Panc1 (cell line): ENCODE measurements around the gene FAM184B. TPM values are rescaled to one million over a fixed set of nuclear protein-coding genes. Genes with fewer than 3 reads are reported as not detected.

Source experiments
- ATAC-seq: fragments of 200-7000 bp; cut with Tn5 transposase; 2 replicates; pipeline ENCODE4 v1.9.1; 2020; ENCODE audit warnings: mild to moderate bottlenecking, moderate library complexity
- BruUV-seq: library from RNA; stranded (reverse); fragments of 400-500 nt; replicated peaks from 2 replicates; lab custom pipeline; 2021; lab: Mats Ljungman, UMichigan
- CTCF ChIA-PET: fragments of 300-600 bp; sonication (Branson Sonifier 250); formaldehyde crosslinking; loops from one replicate; lab custom pipeline; 2022; ENCODE audit warnings: antibody characterized with exemption; lab: Charles Lee
- POLR2A ChIA-PET: fragments of 300-600 bp; sonication (Branson Sonifier 250); formaldehyde crosslinking; loops from one replicate; lab custom pipeline; 2022; ENCODE audit warnings: antibody characterized with exemption; lab: Charles Lee
- DNase-seq: peaks from one replicate; pipeline ENCODE4 v3.0.0-alpha.2; 2010; ENCODE audit warnings: low read depth, low spot score
- H3K27ac ChIP-seq: 2 replicates; pipeline ENCODE4 v1.5.1; 2011; ENCODE audit warnings: mild to moderate bottlenecking, low read length, inconsistent platforms
- H3K27me3 ChIP-seq: fragments of 200-500 bp; sonication (Bioruptor generic); 2 replicates; pipeline ENCODE4 v1.6.0; 2014; ENCODE audit warnings: low read length, inconsistent platforms; ENCODE audit not compliant: control insufficient read depth, insufficient read depth
- H3K36me3 ChIP-seq: fragments of 200-500 bp; sonication (Bioruptor generic); 2 replicates; pipeline ENCODE4 v1.5.1; 2014; ENCODE audit warnings: inconsistent platforms, mild to moderate bottlenecking, low read length, moderate library complexity; ENCODE audit not compliant: control insufficient read depth, insufficient read depth
- H3K4me1 ChIP-seq: 2 replicates; pipeline ENCODE4 v1.5.1; 2011; ENCODE audit warnings: inconsistent platforms, mild to moderate bottlenecking, low read length, moderate library complexity; ENCODE audit not compliant: control insufficient read depth, insufficient read depth
- H3K4me3 ChIP-seq, 2 experiments: 2 replicates each; pipeline ENCODE4 v1.5.1; 2011 to 2012; ENCODE audit warnings: low read depth in 2 of 2, low read length in 2 of 2, mild to moderate bottlenecking in 2 of 2, inconsistent platforms in 1 of 2, moderate library complexity in 1 of 2
- H3K9me3 ChIP-seq: fragments of 200-500 bp; sonication (Bioruptor generic); 2 replicates; pipeline ENCODE4 v1.5.1; 2014; ENCODE audit warnings: low read depth, mild to moderate bottlenecking, inconsistent platforms, low read length, moderate library complexity; ENCODE audit not compliant: control insufficient read depth, insufficient read depth
- CTCF ChIP-seq: fragments of 450-650 bp; IDR thresholded peaks from 2 replicates; pipeline ENCODE4 v1.5.1; 2017; ENCODE audit warnings: mild to moderate bottlenecking
- POLR2AphosphoS5 ChIP-seq: IDR thresholded peaks from 2 replicates; pipeline ENCODE4 v1.6.1; 2012; ENCODE audit warnings: mild to moderate bottlenecking, low read depth, low read length, moderate library complexity
- SIN3A ChIP-seq: IDR thresholded peaks from 2 replicates; pipeline ENCODE4 v1.6.1; 2012; ENCODE audit warnings: low read depth, mild to moderate bottlenecking, low read length, moderate library complexity, borderline replicate concordance; ENCODE audit not compliant: insufficient read depth
- TCF7L2 ChIP-seq: IDR thresholded peaks from 2 replicates; pipeline ENCODE4 v1.6.1; 2011; ENCODE audit warnings: mild to moderate bottlenecking, low read depth, low read length, inconsistent platforms
- in situ Hi-C: cut with HindIII; loops from 2 replicates; pipeline ENCODE4 v1.10.0; 2016; ENCODE audit warnings: low sequenced_read_pairs, low pct_unique_long_range_greater_than_20kb
- intact Hi-C: fragments of 100-400 bp; cut with micrococcal nuclease; formaldehyde crosslinking; loops from one replicate; pipeline ENCODE4 v1.10.0; 2022; ENCODE audit not compliant: unreplicated experiment
- total RNA-seq: library from RNA; stranded (reverse); gene quantifications from one replicate; pipeline ENCODE4 v1.2.1, GENCODE V29; 2021; ENCODE audit not compliant: unreplicated experiment
- TF ChIP-seq, protein P1 (sequence below), 2 experiments: IDR thresholded peaks; 2 replicates each; pipeline ENCODE4 v1.6.1; 2011 to 2012; ENCODE audit warnings: low read depth in 2 of 2, control low read depth in 1 of 2, low read length in 1 of 2, mild to moderate bottlenecking in 1 of 2, moderate library complexity in 1 of 2; ENCODE audit not compliant: insufficient read depth in 1 of 2

FAM184B gene
- total RNA-seq, 1 experiment from 2014 or later, result 0.03 TPM

GRCh38 chr4:17618926-17619325, 162.5 kb downstream of the FAM184B start:
- Histone ChIP-seq H3K4me3 (no peak overlapping the region), H3K4me1 (no peaks in the 10 kb centered on the region), H3K36me3 (peaks cover 22% of the 10 kb centered on the region), H3K27ac (no peak overlapping the region), H3K9me3 (no peaks in the 10 kb centered on the region), H3K27me3 (no peaks in the 10 kb centered on the region)
- ATAC-seq (no peak), DNase-seq (no peak)
- in situ Hi-C loops (no loop called here), intact Hi-C loops (no loop called here)
- no TSS peak for BruUV-seq
- ChIA-PET POLR2A (no interaction called here), CTCF (no interaction called here)
- no peak for TF ChIP-seq SIN3A
- TF ChIP-seq, protein P1, sequence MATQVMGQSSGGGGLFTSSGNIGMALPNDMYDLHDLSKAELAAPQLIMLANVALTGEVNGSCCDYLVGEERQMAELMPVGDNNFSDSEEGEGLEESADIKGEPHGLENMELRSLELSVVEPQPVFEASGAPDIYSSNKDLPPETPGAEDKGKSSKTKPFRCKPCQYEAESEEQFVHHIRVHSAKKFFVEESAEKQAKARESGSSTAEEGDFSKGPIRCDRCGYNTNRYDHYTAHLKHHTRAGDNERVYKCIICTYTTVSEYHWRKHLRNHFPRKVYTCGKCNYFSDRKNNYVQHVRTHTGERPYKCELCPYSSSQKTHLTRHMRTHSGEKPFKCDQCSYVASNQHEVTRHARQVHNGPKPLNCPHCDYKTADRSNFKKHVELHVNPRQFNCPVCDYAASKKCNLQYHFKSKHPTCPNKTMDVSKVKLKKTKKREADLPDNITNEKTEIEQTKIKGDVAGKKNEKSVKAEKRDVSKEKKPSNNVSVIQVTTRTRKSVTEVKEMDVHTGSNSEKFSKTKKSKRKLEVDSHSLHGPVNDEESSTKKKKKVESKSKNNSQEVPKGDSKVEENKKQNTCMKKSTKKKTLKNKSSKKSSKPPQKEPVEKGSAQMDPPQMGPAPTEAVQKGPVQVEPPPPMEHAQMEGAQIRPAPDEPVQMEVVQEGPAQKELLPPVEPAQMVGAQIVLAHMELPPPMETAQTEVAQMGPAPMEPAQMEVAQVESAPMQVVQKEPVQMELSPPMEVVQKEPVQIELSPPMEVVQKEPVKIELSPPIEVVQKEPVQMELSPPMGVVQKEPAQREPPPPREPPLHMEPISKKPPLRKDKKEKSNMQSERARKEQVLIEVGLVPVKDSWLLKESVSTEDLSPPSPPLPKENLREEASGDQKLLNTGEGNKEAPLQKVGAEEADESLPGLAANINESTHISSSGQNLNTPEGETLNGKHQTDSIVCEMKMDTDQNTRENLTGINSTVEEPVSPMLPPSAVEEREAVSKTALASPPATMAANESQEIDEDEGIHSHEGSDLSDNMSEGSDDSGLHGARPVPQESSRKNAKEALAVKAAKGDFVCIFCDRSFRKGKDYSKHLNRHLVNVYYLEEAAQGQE (IDR thresholded peaks at IDR 0.05; ENCODE audit: insufficient read depth in 1 of 2, low read depth in 2 of 2, low read length in 1 of 2), result no peak

DNA sequence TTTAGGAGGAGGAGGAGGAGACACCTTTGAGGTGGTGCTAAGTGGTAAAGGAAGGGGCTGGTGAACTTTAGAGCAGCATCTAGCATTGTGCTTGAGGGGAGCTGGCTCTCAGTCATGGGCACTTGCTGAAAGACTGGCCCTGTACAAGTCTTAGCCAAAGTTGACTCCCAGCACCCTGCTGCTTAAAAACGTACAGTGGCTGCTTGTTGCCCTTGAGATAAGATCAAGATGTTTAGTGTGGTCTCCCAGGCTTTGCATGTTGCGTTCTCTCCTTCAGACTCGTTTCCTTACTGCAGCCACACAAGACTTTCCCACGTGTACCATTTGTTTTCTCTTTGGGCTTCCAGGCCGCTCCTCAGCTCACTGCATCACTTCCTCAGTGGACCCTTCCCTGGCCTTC, 165.1 kb downstream of the FAM184B start:
- TF ChIP-seq, protein P1 (IDR thresholded peaks at IDR 0.05; ENCODE audit: insufficient read depth in 1 of 2, low read depth in 2 of 2, low read length in 1 of 2), result no peak
- TF ChIP-seq CTCF (no peak), TCF7L2 (no peak), SIN3A (no peak), POLR2AphosphoS5 (no peak)
- no peak for DNase-seq
- CTCF ChIA-PET, result no interaction called here
- no peak for ATAC-seq
- POLR2A ChIA-PET, result interaction anchor here (0.6 kb wide), 1 partner anchor 17 kb away, joined by 6 read pairs; no protein-coding TSS in a partner anchor
- Histone ChIP-seq H3K4me3 (peak overlapping the region in 1 of 2 experiments; percentile 6; a peak in 1 of 4 replicates), H3K4me1 (no peaks in the 10 kb centered on the region), H3K27me3 (no peaks in the 10 kb centered on the region), H3K9me3 (no peaks in the 10 kb centered on the region), H3K36me3 (peaks cover 11% of the 10 kb centered on the region), H3K27ac (no peak overlapping the region)
- in situ Hi-C loops (no loop called here), intact Hi-C loops (no loop called here)
- TSS peak; percentile 54 for BruUV-seq
